ENCODE data around the gene FCN2. TPM values are rescaled to one million over a fixed set of nuclear protein-coding genes. Genes with fewer than 3 reads are reported as not detected.

Gene FCN2
- total RNA-seq, 2 donors from 2014 or later = not detected

DNA sequence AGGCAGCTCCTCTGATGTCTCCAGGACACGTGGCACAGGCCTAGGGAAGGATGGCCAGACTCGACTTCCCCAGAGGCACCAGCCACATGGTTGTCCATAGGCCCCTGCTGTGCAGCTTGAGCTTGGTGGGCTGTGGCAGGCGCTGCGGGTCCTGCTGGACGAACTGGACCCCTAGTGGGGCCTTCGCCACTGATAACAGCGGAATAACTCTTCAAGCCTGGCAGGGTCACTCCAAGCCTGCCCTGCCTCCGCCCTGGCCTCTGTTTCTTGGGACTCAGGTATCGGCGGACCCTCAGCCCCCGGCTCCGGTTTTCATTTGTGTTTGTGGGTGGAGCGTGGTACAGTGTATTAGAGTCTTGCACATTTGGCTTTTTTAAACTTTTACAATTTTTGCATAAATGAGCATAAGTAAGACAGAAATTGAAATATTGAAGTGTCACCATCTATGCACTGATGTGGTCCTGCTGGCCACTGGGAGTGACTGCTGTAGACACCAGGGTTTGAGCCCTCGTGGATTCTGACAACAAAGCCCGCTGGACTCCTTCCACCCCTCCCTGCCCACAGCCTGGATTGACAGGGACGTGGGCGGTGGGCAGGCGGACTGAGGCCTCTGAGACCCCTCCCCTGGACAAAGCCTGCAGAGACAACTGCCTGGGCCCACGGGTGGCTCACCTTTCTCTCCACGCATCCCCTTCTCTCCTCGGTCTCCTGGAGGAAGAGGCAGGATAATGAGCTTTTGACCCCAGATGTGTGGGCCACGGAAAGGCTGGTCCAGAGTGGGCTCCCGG lies 33.3 kb downstream of the FCN2 start:
- H3K27me3 Mint-ChIP-seq = peaks cover 13% of the 10 kb centered on the region
- no peaks in the 10 kb centered on the region for H3K9me3 Mint-ChIP-seq
- H3K27ac Mint-ChIP-seq = no peak overlapping the region
- H3K4me3 Mint-ChIP-seq = no peak overlapping the region
- no peaks in the 10 kb centered on the region for H3K4me1 Mint-ChIP-seq
- H3K36me3 Mint-ChIP-seq (ENCODE audit: low read depth) = no peaks in the 10 kb centered on the region
- ATAC-seq (replicated peaks) = no peak

DNA sequence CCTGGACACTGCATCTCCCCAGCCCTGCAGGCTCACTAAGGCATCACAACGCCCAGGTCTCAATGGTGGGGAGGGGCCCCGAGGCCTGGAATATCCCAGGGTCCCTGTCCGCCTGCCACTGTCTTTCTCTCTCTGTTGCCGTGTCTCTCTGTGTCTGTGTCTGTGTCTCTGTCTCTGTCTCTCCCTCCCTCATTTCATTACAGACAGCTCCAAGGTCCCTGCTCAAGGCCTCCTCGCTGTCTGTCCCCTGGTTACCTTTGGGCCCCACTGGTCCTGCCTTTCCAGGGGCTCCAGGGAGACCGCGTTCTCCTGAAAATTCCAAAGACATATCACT lies 33.9 kb downstream of the FCN2 start:
- Mint-ChIP-seq H3K27ac (no peak overlapping the region), H3K27me3 (peaks cover 13% of the 10 kb centered on the region), H3K4me1 (no peaks in the 10 kb centered on the region), H3K9me3 (no peaks in the 10 kb centered on the region), H3K36me3 (ENCODE audit: low read depth) (no peaks in the 10 kb centered on the region), H3K4me3 (no peak overlapping the region)
- ATAC-seq (replicated peaks) = no peak

DNA sequence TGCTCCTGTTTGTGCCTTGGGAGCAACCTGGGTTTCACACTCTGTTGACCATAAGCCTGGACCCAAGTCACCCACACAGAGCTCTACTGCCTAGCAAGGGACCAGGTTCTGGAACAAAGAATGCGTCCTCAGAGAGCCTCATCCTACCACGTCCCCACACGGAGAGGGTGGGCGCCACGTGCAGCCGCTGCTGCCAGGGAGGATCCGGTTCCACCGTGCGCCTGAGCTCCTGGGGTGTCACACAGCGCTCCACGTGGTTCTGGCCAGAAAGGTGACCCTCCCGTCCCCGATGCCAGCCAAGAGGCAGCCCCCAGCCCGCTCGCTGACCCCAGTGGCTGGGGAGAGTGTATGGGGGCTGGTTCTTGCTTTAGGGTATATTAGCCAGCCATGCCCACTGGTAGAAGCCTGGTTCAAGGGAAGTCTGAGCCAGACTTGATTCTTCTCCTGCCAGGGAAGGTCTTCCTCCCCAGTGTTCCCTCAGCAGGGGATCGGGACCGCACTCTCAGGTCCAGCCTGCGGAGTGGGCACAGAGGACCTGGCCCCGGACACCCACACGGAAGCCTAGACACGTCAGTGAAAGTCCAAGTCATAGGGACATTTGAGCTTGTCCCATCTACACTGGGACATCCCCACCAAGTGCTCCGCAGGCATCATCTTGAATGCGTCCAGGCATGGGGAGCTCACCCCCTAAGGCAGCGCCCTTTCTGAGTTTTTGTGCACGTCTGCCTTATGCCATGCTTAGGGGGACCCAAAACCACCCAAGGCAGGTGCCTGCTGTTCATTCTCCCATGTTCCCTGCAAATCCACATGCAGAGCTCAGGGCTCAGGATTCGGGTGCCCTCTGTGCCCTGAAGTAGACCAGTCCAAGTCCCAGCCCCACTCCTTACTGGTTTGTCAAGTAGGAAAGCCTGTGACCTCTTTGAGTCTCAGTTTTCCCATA lies 34.7 kb downstream of the FCN2 start:
- H3K27ac Mint-ChIP-seq = no peak overlapping the region
- no peaks in the 10 kb centered on the region for H3K4me1 Mint-ChIP-seq
- H3K36me3 Mint-ChIP-seq (ENCODE audit: low read depth) = no peaks in the 10 kb centered on the region
- peaks cover 11% of the 10 kb centered on the region for H3K27me3 Mint-ChIP-seq
- peaks cover 3% of the 10 kb centered on the region for H3K9me3 Mint-ChIP-seq
- no peak for ATAC-seq (replicated peaks)
- no peak overlapping the region for H3K4me3 Mint-ChIP-seq

DNA sequence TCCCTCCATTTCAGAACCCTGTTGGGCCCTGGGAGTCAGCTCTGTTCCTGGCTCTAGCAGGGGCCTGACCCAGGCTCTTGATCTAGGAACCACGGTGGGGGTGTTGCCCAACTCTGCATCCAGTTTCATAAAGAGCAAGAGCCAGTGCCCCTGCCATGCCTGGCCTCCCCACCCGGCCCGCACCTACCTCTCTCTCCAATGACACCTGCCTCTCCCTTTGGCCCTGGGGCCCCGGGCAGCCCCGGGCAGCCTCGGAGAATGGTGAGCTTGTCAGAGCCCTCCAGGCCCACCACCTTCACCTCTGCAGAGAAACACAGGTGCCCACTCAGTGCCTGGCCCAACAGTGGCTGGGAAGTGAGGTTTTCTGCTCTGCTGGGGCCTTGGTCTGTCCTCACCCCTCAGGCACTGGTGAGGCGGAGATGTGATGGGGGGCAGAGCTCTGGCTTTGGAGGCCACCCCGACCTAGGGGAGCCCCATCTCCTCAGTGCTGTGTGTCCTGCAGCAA lies 35.6 kb downstream of the FCN2 start:
- Mint-ChIP-seq H3K9me3 (peaks cover 3% of the 10 kb centered on the region), H3K27ac (no peak overlapping the region), H3K4me3 (no peak overlapping the region), H3K36me3 (ENCODE audit: low read depth) (no peaks in the 10 kb centered on the region), H3K27me3 (peaks cover 7% of the 10 kb centered on the region), H3K4me1 (no peaks in the 10 kb centered on the region)
- no peak for ATAC-seq (replicated peaks)

DNA sequence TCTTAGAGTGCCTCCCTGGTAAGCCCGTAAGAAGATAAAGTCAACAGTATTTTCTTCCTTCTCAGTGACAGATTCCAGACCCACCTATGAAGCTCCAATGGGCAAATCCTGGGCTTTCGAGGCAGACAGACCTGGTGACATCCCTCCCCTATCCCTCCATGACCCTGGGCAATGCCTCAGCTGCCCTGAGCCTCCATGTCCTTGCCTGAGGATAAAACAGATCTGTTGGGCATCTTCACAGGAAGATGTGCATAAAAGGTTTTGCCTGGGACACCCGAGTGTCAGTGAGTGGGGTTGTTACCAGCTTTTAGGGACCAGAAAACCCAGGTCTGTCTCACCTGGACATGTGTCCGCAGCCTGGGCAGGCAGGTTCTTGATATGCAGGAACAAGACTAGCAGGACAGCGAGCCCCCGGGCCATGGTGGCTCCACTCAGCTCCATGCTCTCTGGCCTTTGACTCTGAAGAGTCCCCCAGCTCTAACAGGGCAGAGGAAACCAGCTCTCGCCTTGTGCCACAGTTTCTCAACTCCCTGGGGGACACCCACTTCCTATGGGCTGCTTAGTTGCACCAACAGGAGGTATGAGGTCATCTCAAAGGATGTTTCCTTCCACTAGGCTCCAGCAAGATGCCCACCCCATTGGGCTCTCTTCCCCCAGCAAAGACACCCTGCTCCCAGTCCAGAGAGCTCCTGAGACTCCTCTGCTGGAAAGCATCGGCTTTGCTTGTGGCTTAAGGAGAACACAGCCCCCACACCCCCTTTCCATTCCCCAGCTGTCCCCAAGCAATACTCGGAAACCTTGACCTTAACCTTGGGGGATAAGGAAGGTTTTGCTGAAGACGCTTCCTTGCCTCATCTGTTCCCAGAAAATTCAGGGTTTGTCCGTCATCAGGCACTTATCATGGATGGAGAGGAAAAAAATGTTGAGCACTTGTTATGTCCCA lies 37.1 kb downstream of the FCN2 start, which contains the start of gene FCN1:
Gene FCN1 (minus strand): TSS at position 482 of the 943 bp plus-strand sequence. CDS start 41 bp downstream, at position 441.
- Mint-ChIP-seq H3K4me1 (no peaks in the 10 kb centered on the region), H3K9me3 (peaks cover 3% of the 10 kb centered on the region), H3K27ac (no peak within 1 kb of the TSS), H3K27me3 (peaks cover 9% of the 10 kb centered on the region), H3K36me3 (ENCODE audit: low read depth) (no peaks in the 10 kb centered on the region), H3K4me3 (no peak within 1 kb of the TSS)
- ATAC-seq (replicated peaks) = no peak

DNA sequence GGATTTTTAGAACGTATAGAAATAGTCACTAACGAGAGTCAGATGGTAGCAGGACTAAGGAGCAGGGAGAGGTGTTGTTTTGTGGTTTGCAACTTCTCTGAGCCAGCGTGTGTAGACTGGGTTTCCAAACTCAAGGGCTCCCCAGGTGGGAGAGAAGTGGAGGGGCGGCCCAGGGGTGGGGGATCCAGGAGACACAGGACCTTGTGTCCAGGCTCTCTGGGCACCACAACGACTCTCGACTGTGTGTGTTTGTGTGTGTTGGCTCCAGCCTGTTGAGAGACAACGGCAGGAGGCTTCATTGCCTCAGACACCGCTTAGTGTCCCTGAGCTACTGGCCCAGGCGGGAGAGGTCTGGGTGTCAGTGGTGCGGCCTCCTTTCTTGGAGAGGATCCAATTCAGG lies 38.0 kb downstream of the FCN2 start:
- Mint-ChIP-seq H3K27me3 (peaks cover 9% of the 10 kb centered on the region), H3K4me1 (no peaks in the 10 kb centered on the region), H3K4me3 (no peak overlapping the region), H3K36me3 (ENCODE audit: low read depth) (no peaks in the 10 kb centered on the region), H3K9me3 (peaks cover 3% of the 10 kb centered on the region), H3K27ac (no peak overlapping the region)
- no peak for ATAC-seq (replicated peaks)

DNA sequence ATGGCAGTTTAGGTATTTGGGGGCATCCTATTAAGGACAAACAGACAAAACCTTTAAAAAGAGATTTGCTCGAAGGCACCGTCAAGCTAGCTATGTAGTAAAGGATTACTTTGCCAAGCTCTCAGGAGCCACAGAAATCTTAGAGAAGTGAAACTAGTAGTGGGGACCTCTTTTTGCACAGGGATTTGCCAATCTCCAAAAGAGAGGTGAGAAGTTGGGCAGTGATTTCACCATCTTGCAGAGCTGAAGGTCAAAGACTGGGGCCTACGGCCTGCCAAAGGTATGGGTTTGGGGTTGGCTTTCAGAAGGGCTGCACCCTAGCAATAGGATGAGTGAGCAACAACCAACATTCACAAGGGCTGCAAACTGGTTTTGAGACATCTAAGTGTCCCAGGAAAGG lies 38.7 kb downstream of the FCN2 start:
- Mint-ChIP-seq H3K27me3 (peaks cover 9% of the 10 kb centered on the region), H3K4me3 (no peak overlapping the region), H3K27ac (no peak overlapping the region), H3K4me1 (no peaks in the 10 kb centered on the region), H3K36me3 (ENCODE audit: low read depth) (no peaks in the 10 kb centered on the region), H3K9me3 (peaks cover 3% of the 10 kb centered on the region)
- ATAC-seq (replicated peaks) = no peak

DNA sequence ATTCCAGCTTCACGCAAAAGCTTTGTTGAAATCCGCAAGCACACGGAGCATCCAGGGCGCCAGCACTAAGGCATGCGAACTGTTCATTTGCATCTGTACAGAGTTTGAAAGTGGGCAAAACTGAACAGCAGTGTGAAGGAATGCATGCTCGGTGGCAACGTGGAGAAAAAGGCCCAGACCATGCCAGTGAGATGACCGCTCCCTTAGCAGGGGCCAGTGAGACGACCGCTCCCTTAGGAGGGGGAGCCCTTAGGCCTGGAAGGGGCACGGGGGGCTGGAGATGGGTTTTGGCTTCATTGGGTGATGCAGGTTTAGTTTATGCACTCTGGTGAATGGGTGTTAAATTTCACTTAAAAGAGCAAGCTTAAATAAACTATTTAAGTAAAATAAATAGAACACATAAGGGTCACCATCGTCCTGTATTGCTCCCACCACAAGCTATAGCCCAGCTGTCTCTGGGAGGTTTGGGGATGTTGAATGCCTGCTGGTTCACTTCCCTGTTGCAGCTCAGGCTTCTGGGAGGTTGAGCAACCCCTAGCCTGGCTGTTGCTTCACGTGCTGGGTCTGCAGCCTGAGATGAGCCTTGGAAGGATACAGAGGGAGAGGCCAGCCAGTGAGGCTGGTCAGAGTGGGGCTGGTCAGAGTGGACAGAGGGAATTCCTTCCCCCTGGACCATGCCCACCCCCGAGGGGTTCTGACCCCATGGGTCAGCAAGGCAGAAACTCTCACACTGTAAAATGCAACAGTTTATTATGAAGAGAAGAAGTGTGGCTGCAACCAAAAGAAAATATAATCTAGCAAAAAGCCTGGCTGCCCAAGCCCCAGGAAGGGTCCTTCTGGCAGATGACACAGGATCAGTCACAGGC lies 41.7 kb downstream of the FCN2 start:
- Mint-ChIP-seq H3K4me3 (no peak overlapping the region), H3K36me3 (ENCODE audit: low read depth) (no peaks in the 10 kb centered on the region), H3K4me1 (no peaks in the 10 kb centered on the region), H3K27ac (no peak overlapping the region), H3K27me3 (peaks cover 5% of the 10 kb centered on the region), H3K9me3 (peaks cover 3% of the 10 kb centered on the region)
- ATAC-seq (replicated peaks) = no peak

DNA sequence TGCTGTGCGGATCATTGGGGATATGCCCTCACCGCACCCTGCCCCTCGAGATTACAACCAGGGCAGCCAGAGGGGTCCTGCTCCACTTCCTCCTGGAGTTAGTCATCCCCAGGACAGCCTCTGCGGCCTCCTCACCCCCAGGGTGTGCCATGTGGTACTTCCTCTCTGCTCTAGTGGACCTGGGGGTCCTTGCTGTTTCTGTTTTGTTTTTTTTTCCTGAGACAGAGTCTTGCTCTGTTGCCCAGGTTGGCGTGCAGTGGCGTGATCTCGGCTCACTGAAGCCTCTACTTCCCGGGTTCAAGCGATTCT lies 42.3 kb downstream of the FCN2 start:
- Mint-ChIP-seq H3K27ac (no peak overlapping the region), H3K36me3 (ENCODE audit: low read depth) (no peaks in the 10 kb centered on the region), H3K4me1 (no peaks in the 10 kb centered on the region), H3K9me3 (peaks cover 3% of the 10 kb centered on the region), H3K4me3 (no peak overlapping the region), H3K27me3 (peaks cover 7% of the 10 kb centered on the region)
- ATAC-seq (replicated peaks) = no peak

DNA sequence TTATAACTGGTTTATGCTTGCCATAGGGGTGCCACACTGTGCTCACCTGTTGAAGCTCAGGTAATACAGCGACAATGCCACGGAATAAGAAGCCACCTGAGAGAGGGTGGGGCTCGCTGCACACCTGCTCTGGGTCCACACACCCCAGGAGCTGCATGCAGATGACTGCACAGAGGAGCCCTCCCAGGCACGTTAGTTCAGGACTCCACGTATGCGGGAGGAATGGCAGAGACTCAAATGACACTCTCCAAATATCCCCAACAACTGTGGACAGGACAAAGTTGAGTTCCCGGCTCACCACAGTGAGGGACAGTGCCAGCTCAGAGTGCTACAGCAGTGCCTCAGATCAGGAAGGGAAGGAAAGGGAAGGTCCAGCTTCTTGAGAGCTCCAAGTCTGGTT lies 42.9 kb downstream of the FCN2 start:
- H3K27ac Mint-ChIP-seq = no peak overlapping the region
- H3K4me1 Mint-ChIP-seq = no peaks in the 10 kb centered on the region
- H3K27me3 Mint-ChIP-seq = peaks cover 8% of the 10 kb centered on the region
- ATAC-seq (replicated peaks) = no peak
- peaks cover 3% of the 10 kb centered on the region for H3K9me3 Mint-ChIP-seq
- no peaks in the 10 kb centered on the region for H3K36me3 Mint-ChIP-seq (ENCODE audit: low read depth)
- H3K4me3 Mint-ChIP-seq = no peak overlapping the region

DNA sequence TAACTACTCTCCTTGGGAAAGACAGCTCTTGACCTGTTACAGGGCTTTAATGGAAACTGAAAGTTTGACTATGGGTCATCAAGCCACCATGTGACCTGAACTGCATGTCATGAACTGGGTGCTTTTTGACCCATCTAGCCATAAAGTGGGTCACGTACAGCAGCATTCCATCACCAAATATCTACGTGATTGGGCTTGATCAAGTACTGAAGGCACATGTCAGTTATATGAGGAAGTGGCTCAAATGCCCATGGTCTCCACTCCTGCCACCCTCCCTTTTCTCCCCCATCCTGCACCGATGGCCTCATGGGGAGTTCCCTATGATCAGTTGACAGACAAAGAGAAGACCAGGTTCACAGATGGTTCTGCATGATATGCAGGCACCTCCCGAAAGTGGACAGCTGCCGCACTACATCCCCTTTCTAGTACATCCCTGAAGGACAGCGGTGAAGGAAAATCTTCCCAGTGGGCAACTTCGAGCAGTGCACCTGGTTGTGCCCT lies 44.5 kb downstream of the FCN2 start:
- peaks cover 12% of the 10 kb centered on the region for H3K27me3 Mint-ChIP-seq
- no peaks in the 10 kb centered on the region for H3K36me3 Mint-ChIP-seq (ENCODE audit: low read depth)
- H3K9me3 Mint-ChIP-seq = no peaks in the 10 kb centered on the region
- H3K4me1 Mint-ChIP-seq = no peaks in the 10 kb centered on the region
- H3K27ac Mint-ChIP-seq = no peak overlapping the region
- no peak for ATAC-seq (replicated peaks)
- no peak overlapping the region for H3K4me3 Mint-ChIP-seq

DNA sequence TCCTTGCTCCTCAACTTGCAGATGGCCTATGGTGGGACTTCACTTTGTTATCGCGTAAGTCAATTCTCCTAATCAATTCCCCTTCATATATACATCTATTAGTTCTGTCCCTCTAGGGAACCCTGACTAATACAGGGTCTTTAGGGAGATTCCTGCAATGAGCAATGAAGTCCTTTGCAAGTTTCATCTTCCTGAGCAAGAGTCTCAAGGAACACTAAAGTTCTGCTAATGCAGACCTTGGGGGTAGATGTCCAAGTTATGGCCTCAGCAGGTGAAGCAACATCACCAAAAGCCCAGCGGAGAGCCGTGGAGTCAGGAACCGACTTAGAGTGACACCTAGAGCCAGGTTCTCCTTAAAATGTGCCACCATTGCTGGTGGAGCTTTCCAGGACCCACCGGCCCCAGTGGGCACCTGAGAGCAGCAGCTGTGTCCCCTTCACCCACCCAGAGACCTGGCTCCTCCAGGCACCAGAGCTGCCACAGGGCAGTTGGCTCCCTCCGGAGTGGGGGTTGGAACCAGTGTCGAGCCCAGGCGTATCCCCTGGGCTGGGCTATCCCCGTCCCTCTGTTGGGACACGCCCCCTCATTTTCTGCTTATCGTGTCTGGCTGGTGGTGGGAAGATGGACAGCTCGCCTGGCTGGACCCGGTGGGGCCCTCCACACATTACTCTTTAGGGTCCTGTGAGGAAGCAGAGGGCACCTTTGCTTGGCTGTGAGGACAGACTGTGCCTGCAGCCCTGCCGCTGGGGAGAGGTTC lies 48.0 kb downstream of the FCN2 start:
- ATAC-seq (replicated peaks) = no peak
- peaks cover 24% of the 10 kb centered on the region for H3K27me3 Mint-ChIP-seq

More for the DNA sequence above, 48.0 kb downstream of the FCN2 start:
- no peak overlapping the region for H3K4me3 Mint-ChIP-seq
- H3K36me3 Mint-ChIP-seq (ENCODE audit: low read depth) = no peaks in the 10 kb centered on the region
- no peaks in the 10 kb centered on the region for H3K9me3 Mint-ChIP-seq
- no peak overlapping the region for H3K27ac Mint-ChIP-seq
- H3K4me1 Mint-ChIP-seq = no peaks in the 10 kb centered on the region
